ENCODE measurements around the gene ZNF783.
"Not testable (repeated sequence)": the region's sequence is repeated elsewhere in the genome, so short reads cannot be mapped to it uniquely, and the experiment has no call there.

ZNF783 gene

GRCh38 chr7:149317986-149318672 is 56.1 kb downstream of the ZNF783 start:
- Mint-ChIP-seq H3K27me3 (ENCODE audit: low read depth, poor library complexity) (peaks cover 31% of the 10 kb centered on the region), H3K36me3 (ENCODE audit: low read depth) (no peaks in the 10 kb centered on the region), H3K4me1 (peaks cover 20% of the 10 kb centered on the region), H3K27ac (no peak overlapping the region), H3K4me3 (no peak overlapping the region), H3K9me3 (peaks cover 61% of the 10 kb centered on the region)
- TF ChIP-seq CTCF (IDR thresholded peaks at IDR 0.05), result no peak
- no peak for DNase-seq

GRCh38 chr7:149319376-149319775 is 57.4 kb downstream of the ZNF783 start:
- Mint-ChIP-seq H3K27me3 (ENCODE audit: low read depth, poor library complexity) (peaks cover 28% of the 10 kb centered on the region), H3K4me3 (no peak overlapping the region), H3K4me1 (peaks cover 20% of the 10 kb centered on the region), H3K27ac (no peak overlapping the region), H3K9me3 (peaks cover 56% of the 10 kb centered on the region), H3K36me3 (ENCODE audit: low read depth) (no peaks in the 10 kb centered on the region)
- DNase-seq, result no peak
- no peak for TF ChIP-seq CTCF (IDR thresholded peaks at IDR 0.05)

DNA sequence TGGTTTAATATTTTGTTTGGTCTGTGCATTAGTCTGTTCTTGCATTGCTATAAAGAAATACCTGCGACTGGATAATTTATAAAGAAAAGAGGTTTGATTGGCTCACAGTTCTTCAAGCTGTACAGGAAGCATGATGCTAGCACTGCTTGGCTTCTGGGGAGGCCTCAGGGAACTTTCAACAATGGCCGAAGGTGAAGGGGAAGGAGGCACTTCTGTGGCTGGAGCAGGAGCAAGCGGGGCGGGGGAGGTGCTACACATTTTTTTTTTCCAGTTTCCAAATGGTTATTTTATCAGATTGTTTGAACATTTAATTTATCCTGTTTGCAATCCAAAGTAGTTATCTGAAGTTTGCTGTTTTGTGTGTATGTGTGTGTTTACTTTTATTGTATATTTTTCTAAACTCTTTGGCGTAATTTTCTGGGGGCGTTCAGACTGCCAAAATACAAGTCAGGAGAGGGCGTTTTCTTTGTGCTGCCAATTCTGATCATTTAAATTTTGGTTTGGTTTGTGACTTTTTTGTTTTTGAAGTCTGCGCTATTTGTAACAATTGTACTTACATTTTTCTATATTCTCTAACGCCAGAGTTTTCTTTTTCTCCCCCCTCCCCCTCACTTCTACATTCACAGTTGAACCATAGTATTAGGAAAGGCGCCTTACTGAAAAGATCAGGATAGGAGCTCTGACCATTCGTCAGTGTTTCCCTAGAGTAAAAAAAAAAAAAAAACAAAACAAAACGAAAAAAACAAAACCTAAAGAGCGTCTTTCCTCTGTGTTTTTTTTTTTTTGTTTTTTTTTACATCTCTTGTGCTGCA is 58.5 kb downstream of the ZNF783 start:
- H3K27me3 Mint-ChIP-seq (ENCODE audit: low read depth, poor library complexity), result peaks cover 19% of the 10 kb centered on the region
- H3K4me3 Mint-ChIP-seq, result peak overlapping the region; percentile 66
- TF ChIP-seq CTCF (IDR thresholded peaks at IDR 0.05), result no peak
- no peak for DNase-seq
- H3K36me3 Mint-ChIP-seq (ENCODE audit: low read depth), result no peaks in the 10 kb centered on the region
- H3K9me3 Mint-ChIP-seq, result peaks cover 53% of the 10 kb centered on the region
- H3K27ac Mint-ChIP-seq, result no peak overlapping the region
- peaks cover 20% of the 10 kb centered on the region for H3K4me1 Mint-ChIP-seq

GRCh38 chr7:149321125-149321905 is 59.3 kb downstream of the ZNF783 start:
- not testable (repeated sequence) for DNase-seq; H3K27ac Mint-ChIP-seq; H3K36me3 Mint-ChIP-seq (ENCODE audit: low read depth)
- peak overlapping the region; percentile 66 for H3K4me3 Mint-ChIP-seq
- peaks cover 55% of the 10 kb centered on the region for H3K9me3 Mint-ChIP-seq
- peaks cover 20% of the 10 kb centered on the region for H3K4me1 Mint-ChIP-seq
- H3K27me3 Mint-ChIP-seq (ENCODE audit: low read depth, poor library complexity), result peaks cover 16% of the 10 kb centered on the region

GRCh38 chr7:149321978-149322541 is 60.1 kb downstream of the ZNF783 start:
- Mint-ChIP-seq H3K4me1 (peaks cover 20% of the 10 kb centered on the region), H3K4me3 (peak overlapping the region; percentile 66), H3K36me3 (ENCODE audit: low read depth) (no peaks in the 10 kb centered on the region), H3K27ac (no peak overlapping the region), H3K9me3 (peaks cover 50% of the 10 kb centered on the region), H3K27me3 (ENCODE audit: low read depth, poor library complexity) (peaks cover 16% of the 10 kb centered on the region)
- DNase-seq, result no peak
- no peak for TF ChIP-seq CTCF (IDR thresholded peaks at IDR 0.05)

GRCh38 chr7:149322737-149323136 is 60.7 kb downstream of the ZNF783 start:
- Mint-ChIP-seq H3K4me3 (no peak overlapping the region), H3K27ac (no peak overlapping the region), H3K9me3 (peaks cover 43% of the 10 kb centered on the region), H3K27me3 (ENCODE audit: low read depth, poor library complexity) (peaks cover 15% of the 10 kb centered on the region), H3K4me1 (peaks cover 20% of the 10 kb centered on the region), H3K36me3 (ENCODE audit: low read depth) (no peaks in the 10 kb centered on the region)
- no peak for TF ChIP-seq CTCF (IDR thresholded peaks at IDR 0.05)
- no peak for DNase-seq

Data from nephron progenitor cell (in vitro differentiated cells).